HG03095 (cell line): Measurements from ENCODE around the gene PNLIPRP1.

ENCODE experiments used
- ATAC-seq: cut with Tn5 transposase; IDR thresholded peaks from one replicate; pipeline ENCODE4 v1.9.1; 2021; ENCODE audit warnings: moderate library complexity; ENCODE audit not compliant: unreplicated experiment

Gene PNLIPRP1

GRCh38 chr10:116629340-116629739 is 38.6 kb downstream of the PNLIPRP1 start:
- no peak for ATAC-seq

DNA sequence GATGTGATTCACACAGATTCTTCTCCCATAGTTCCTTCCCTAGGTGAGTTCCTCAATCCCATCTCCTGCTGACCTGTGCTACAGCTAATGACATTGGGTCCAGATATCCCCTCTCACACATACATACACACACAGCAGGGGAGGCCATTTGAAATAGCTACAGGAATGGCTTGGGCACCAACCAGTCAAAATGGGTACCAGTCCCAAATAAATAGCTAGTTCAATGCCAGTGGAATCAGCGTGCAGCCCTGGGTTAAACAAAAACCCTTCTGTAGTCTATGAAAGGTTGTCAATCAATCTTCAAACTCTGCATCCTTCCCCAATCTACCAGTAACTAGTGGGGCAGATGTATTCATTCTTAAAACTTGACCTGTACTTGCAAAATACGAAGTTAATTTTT is 39.3 kb downstream of the PNLIPRP1 start:
- ATAC-seq: no peak

- no peak for ATAC-seq
Observed at GRCh38 chr10:116631871-116632295, 41.1 kb downstream of the PNLIPRP1 start.

DNA sequence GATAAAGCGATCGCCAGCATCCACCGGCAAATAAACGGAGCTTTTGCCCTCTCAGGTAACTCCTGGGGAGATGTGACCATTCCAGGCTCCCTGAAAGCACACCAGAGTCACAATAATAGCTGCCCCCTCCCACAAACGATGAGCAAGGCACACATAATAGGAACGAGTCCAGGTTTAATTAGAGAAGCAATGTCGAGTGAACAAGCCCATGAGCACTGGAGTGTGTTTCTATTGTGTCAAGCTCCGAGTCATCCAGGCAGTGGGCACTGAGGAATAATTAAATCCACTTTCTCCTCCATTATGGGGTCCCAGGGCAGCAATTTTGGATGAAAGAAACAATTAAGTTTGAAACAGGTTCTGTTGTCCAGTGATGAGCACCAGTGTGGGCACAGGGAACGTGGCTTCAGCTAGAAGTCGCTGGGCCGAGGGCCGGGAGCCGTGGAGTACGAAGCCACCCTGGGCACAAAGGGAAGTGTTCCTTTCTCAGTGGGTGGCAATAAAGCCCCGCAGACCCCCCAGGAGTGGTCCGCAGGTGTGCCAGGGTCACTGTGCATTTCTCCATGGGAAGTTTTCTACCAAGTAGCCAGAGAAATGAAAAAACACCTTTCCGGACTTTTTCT is 41.9 kb downstream of the PNLIPRP1 start:
- no peak for ATAC-seq

GRCh38 chr10:116633216-116633600 is 42.4 kb downstream of the PNLIPRP1 start:
- ATAC-seq: no peak

DNA sequence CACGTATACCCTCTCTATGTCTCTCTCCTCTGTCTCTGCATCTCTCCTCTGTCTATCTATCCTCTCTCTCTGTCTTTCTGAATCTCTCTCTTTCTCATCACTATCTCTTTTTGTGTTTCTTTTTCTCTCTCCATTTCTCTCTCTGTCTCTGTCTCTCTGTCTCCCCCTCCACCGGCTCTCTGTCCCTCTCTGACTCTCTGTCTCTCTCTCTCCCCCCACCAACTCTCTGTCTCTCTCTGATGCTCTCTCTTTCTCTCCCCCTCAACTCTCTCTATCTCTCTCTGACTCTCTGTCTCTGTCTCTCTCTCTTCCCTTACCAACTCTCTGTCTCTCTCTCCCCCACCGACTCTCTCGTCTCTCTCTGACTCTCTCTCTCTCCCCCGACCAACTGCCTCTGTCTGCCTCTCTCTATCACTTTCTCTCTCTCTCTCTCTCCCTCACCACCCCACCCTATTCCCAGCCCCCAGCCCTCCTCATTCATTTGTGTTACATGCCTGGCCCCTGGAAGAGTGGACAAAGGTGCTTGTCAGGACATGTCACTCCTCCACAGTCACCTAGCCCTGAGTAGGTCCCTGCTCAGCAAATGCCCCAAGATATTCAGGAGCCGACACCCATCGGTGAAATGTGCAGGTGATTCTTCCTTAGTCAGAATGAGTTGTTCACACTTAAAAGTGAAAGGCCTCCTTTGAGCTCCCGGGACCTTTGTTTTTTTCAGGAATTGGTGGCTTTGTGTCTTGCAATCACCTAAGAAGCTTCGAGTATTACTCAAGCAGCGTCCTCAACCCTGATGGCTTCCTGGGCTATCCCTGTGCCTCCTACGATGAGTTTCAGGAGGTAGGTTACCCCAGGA is 43.6 kb downstream of the PNLIPRP1 start:
- no peak for ATAC-seq

DNA sequence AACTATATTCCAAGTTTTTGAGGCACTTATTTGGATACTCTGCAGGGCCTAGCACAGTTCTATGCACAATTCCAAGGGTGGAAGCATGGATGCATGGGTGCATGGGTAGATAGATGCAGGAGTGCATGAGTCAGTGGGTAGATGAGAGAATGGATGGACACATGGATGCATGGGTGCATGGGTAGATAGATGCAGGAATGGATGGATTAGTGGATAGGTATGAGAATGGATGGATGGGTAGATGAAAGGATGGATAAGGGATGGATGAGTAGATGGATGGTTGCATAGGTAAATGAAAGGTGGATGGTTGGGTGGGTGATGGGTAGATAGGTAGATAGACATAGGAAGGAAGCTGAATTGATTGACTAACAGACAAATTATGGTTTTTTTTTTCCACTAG is 45.6 kb downstream of the PNLIPRP1 start:
- ATAC-seq: no peak

GRCh38 chr10:116636976-116637375 is 46.2 kb downstream of the PNLIPRP1 start:
- ATAC-seq: no peak

- no peak for ATAC-seq
Observed at GRCh38 chr10:116637830-116638229, 47.1 kb downstream of the PNLIPRP1 start.

- ATAC-seq: no peak
Observed at GRCh38 chr10:116646502-116646901, 55.7 kb downstream of the PNLIPRP1 start.

GRCh38 chr10:116648903-116649302 is 58.1 kb downstream of the PNLIPRP1 start:
- no peak for ATAC-seq

GRCh38 chr10:116653885-116654284 is 63.1 kb downstream of the PNLIPRP1 start:
- ATAC-seq: no peak

- no peak for ATAC-seq
Observed at GRCh38 chr10:116654816-116655215, 64.1 kb downstream of the PNLIPRP1 start.

GRCh38 chr10:116655568-116655967 is 64.8 kb downstream of the PNLIPRP1 start:
- no peak for ATAC-seq

- no peak for ATAC-seq
Observed at GRCh38 chr10:116656044-116656443, 65.3 kb downstream of the PNLIPRP1 start.

DNA sequence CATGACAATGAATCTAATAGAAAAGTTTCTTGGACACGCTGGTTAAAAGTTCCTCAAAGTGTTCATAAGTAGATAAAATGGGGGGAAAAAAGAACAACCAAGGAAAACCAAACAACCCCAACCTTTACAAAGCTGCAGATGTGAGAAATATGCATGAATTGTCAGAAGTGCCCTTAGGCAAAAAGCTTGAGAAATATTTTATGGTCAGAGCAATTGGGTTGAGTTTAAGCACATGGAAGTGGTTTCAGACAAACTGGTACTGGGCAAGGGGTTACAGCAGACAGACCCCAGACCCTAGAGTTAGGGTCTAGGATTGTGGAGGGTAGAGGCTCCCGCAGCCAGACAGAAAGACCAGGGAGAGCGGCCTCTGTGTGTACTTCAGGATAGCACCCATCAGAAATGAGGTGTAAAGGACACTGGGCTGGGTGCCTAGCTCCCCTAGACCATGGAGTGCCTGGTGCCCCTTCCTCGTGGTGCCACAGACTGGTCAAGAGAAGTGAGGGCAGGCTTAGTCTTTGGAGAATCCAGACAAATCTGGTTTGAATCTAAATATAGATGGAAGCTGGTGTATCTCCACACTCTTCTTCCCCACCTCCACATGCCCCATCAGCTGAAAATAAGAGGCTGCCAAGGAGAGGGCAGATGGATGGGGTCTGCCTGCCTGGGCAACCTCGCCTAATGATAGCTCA is 67.2 kb downstream of the PNLIPRP1 start:
- ATAC-seq: no peak
